GM18508 (cell line): ENCODE results near the gene PIGQ.

Experiments
- ATAC-seq: cut with Tn5 transposase; IDR thresholded peaks from one replicate; pipeline ENCODE4 v1.9.1; 2021; ENCODE audit warnings: moderate number of reproducible peaks; ENCODE audit not compliant: insufficient read depth, unreplicated experiment

The PIGQ gene

GRCh38 chr16:533391-534123 is 36.2 kb upstream of the PIGQ start:
- no peak for ATAC-seq

DNA sequence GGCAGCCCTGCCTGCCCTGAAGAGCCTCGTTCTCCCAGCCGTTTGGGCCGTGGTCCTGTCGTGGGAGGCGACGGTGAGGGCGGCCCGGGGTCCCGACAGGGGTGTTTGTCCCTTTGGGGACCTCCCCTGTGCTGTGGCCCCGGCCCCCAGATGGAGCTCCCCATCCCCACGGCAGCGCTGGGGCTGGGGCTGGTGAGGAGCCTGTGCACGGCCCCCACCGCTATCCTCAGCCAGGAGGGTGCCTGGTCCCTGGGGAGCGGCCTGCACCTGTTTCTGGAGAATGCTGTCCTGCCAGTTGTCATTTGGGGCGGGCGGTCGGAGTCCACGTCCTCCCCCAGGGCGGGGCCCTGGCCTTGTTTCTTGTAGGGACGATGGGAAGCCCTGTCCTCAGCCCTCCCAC is 35.6 kb upstream of the PIGQ start:
- ATAC-seq = no peak

GRCh38 chr16:534856-535445 is 34.8 kb upstream of the PIGQ start:
- ATAC-seq = no peak

- no peak for ATAC-seq
Observed at GRCh38 chr16:535446-536405, 34.0 kb upstream of the PIGQ start.

- no peak for ATAC-seq
Observed at GRCh38 chr16:536746-537145, 33.0 kb upstream of the PIGQ start.

DNA sequence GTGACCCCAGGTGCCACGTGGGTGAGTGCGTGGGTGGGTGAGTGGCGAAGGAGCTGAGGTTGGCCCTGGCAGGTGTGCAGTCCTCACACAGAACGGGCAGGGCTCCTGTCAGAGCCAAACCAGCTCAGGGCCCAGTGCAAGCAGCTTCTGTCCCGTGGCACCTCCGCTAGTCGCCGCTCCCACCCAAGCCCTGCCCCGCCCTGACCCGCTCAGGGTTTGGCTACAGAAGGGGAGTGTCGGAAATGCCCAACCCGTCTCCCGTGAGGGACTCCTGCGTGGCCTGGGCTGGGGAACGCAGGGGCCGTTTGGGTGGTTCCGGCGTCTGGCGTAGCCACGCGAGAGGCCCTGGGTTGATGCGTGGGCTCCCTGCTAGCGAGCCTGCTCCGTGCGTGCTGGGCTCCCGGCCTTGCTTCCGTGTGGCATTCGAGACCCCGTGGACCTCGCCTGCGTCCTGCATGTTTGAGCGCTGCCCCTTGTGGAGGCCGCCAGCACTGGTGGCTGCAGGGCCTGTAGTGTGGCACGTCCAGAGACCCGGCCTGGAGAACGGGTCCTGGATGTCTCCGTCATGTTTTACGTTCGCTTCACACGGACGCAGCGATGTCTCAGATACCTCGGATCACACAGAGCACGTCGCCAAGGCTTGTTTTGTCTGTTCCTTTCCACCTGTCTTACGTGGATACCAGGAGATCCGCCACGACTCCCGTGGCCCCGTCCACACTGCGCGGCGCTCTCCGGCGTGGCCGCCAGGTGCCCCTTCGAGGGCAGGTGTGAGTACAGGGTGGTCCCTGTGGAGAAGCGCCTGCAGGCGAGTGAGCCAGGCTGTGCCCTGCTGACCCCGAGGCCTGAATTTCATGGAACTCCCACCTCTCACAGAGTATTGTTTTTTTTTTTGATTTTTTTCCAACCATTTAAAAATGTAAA is 32.1 kb upstream of the PIGQ start:
- ATAC-seq = no peak

DNA sequence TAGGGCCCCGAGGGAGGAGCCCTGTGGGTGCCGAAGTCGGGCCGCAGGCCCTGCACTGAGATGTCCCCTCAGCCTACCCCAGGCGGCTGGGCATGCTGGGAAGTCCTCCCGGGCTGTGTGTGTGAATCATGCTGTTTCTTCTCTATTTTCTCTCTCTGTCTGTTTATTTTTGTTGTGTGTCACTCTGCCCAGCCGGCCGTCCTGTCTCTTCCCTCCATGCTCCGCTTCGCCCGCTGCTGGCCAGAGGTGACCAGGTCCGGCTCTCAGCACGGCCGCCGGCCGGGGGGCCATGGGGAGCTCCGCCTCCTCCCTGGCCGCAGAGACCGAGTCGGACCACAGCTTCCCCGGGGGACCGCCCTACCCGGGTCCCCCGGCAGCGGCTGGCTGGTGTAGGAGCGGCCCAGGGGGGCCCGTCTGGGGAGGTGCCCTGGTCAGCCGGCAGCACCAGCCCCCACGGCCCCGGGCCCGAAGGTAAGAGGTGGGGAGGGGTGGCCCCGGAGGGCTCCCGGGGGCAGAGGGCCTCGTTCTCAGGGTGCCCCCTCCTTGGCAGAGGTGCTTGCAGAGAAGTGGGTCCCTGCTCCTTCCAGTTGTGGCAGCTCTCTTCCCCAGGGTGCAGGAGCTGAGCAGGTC is 29.8 kb upstream of the PIGQ start:
- ATAC-seq = no peak

DNA sequence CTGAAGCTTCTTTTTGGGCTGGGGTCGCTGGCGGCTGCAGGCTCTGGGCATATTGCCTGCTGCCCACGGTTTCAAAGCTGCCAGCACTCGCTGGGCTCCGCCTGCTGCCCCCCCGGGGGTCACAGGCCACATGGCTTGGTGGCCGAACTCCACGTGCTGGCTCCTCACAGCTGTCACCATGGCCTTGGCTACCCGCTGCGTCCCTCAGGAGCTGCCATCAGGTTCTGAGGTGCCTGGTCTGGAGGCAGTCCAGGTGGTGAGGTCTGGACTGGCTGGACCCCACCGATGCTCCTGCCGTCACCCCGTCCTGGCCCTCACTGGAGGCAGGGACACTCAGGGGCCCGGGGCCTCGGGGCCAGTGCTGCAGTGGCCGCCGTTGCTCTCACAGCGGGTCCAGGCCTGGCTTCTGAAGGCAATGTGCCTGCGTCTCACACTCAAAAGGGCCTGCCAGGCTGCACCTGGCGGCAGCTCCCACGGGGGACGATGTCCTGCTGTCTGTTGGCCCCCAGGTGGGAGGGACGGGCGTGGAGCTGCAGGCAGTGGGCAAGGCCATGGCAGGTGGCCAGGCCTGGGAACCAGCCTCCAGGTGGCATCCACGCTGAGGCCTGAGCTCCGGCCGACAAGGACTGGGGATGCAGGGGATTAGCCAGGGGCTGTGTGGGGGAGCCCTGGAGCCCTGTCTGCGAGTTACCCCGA is 29.0 kb upstream of the PIGQ start:
- ATAC-seq = no peak

GRCh38 chr16:543301-544164 is 26.2 kb upstream of the PIGQ start:
- ATAC-seq = no peak

- ATAC-seq = no peak
Observed at GRCh38 chr16:544517-544916, 25.3 kb upstream of the PIGQ start.

- no peak for ATAC-seq
Observed at GRCh38 chr16:546909-547770, 22.6 kb upstream of the PIGQ start.

GRCh38 chr16:548586-548985 is 21.2 kb upstream of the PIGQ start:
- ATAC-seq = no peak

DNA sequence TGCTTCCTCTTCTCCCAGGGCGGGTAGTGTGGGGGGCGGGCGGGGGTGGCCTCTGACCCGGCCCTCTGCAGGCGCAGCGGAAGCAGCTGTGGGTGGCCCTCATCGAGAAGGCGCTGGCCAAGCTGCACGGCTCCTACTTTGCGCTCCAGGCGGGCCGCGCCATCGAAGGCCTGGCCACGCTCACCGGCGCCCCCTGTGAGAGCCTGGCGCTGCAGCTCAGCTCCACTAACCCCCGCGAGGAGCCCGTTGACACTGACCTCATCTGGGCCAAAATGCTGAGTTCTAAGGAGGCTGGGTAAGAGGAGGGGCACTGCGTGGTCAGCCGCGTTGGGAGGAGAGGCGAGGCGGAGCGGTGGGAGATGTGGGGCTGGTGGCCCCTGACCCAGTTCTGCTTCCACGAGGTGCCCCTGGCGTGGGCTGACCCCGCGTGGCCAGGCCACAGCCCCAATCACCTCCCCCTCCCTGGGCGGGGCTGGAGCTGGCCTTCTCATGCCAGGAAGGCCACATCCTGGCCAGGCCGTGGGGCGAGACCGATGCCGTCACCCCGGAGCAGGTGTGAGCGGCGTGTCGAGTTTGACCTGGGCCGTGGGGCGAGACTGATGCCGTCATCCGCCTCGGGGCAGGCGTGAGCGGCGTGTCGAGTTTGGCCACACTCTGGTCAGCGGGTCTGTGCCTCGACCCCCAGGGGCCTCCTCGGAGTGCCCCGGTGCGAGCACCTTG is 20.1 kb upstream of the PIGQ start:
- ATAC-seq = no peak

DNA sequence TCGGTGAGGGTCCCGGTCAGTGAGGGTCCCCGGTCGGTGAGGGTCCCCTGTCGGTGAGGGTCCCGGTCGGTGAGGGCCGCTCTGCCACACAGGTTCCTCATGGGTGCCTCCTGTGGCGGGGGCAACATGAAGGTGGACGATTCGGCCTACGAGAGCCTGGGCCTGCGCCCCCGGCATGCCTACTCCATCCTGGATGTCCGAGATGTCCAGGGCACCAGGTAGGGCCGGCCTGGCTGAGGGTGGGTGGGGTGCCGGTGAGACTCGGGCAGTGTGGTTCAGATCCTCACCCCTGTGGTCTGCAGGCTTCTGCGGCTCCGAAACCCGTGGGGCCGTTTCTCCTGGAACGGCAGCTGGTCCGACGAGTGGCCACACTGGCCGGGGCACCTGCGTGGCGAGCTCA is 18.6 kb upstream of the PIGQ start:
- ATAC-seq = no peak

DNA sequence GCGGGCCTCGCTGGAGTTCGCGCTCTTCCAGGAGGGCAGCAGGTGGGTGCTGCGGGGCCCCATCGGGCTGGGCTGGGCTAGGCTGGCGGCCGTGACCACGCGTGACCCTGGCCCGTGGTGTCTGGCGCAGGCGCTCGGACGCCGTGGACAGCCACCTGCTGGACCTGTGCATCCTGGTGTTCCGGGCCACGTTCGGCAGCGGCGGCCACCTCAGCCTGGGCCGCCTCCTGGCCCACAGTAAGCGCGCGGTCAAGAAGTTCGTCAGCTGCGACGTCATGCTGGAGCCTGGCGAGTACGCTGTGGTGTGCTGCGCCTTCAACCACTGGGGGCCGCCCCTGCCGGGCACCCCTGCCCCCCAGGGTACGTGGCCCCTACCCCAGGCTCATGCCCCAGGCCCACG is 17.6 kb upstream of the PIGQ start:
- ATAC-seq = no peak

- no peak for ATAC-seq
Observed at GRCh38 chr16:553601-554296, 16.0 kb upstream of the PIGQ start.
